ENCODE results near the gene FHL3. TPM values are rescaled to one million over a fixed set of nuclear protein-coding genes. Genes with fewer than 3 reads are reported as not detected.

Gene FHL3
- total RNA-seq, 1 donor, result 25.5 TPM

DNA sequence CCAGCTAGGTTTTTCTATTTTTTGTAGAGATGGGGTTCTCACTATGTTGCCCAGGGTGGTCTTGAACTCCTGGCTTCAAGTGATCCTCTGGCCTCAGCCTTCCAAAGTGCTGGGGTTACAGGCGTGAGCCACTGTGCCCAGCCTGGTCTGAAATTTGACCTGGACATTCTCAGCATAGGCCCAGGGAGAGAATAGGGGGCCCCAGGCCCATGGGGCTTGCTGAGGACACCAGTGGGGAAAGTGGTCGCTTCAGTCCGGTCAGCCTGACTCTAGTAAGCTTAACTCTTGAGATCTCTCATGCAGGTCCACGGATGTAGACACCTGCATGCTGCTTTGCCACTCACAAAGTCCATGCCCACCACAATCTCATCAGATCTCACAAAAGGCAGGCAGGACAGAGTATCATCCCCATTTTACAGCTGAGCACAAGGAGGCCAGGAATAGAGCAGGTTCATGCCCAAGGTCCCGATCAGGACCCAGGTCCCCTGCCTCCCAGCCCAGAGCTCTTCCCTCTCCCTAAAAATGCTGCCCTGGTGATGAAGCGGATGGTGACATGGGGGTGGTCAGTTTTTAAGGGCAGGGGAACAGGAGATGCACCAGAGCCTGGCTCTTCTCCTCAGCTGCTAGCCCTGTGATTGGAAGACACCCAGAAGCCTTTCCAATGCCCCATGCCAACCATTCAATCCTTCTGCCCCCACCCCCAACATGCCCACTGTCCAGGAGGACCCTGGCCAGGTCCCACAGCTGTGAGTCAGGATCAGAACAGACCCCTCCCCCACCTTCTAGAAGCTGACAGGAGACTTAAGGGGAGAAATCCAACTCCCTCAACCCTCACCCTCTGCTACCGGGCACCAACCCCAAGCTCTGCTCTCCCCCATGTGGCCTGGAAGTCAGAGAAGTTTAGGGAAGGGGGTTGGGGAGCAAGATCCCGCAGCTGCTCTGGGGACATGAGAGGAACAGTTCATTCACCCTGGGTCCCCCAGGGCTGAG lies 1.8 kb downstream of the FHL3 start:
- peak; percentile 50 for DNase-seq (ENCODE audit: low read depth)
- TF ChIP-seq, protein P1, sequence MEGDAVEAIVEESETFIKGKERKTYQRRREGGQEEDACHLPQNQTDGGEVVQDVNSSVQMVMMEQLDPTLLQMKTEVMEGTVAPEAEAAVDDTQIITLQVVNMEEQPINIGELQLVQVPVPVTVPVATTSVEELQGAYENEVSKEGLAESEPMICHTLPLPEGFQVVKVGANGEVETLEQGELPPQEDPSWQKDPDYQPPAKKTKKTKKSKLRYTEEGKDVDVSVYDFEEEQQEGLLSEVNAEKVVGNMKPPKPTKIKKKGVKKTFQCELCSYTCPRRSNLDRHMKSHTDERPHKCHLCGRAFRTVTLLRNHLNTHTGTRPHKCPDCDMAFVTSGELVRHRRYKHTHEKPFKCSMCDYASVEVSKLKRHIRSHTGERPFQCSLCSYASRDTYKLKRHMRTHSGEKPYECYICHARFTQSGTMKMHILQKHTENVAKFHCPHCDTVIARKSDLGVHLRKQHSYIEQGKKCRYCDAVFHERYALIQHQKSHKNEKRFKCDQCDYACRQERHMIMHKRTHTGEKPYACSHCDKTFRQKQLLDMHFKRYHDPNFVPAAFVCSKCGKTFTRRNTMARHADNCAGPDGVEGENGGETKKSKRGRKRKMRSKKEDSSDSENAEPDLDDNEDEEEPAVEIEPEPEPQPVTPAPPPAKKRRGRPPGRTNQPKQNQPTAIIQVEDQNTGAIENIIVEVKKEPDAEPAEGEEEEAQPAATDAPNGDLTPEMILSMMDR (IDR thresholded peaks at IDR 0.05; ENCODE audit: insufficient read depth, low read depth, low read length), result no peak
- peak overlapping the region; percentile 88 for H3K4me3 ChIP-seq (ENCODE audit: low read depth, low read length)

DNA sequence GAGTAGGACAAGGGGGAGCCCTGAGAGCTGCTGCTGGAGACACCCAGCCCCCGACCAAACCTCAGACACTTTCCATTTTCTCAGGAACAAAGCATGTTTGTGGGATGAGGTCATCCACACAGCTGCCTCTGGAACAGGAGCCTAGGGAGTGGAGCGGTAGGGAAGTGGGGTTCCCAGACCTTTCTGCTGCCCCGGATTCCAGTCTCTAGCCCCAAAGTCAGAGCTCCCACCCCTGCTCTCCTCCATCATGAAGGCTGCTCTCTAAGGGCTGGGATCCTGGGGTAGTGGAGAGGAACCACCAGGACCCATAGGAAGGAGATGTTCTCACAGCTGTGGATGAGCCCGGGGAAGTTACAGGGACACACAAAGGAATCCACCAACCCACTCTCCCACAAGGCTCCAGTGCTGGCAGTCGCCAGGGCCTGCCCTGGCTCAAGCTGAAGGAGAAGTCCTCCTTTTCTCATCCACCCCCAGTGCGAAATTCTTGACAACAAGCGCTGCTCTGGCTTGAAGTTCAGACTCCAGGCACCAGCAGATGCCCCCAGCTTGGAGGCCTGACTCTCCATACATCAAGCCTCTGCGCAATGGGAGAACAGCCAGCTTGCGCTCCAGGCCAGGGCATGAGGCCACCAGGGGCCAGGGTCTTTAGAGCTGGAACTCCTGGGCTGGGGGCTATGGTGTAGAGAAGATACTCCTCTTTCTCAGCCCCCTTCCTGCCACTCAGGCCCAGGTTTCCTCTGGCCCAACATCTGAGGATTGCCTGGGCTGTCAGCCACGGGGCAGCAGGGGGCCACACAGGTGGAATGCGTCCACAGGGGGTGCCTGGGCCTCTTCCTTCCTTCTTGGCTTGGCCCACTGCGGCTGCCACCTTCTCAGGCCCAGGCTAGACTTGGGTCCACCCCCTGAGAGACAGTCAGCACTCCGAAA lies 4.5 kb downstream of the FHL3 start:
- H3K4me3 ChIP-seq (ENCODE audit: low read depth, low read length), result peak overlapping the region; percentile 33
- TF ChIP-seq, protein P1 (IDR thresholded peaks at IDR 0.05; ENCODE audit: insufficient read depth, low read depth, low read length), result no peak
- peak; percentile 87 for DNase-seq (ENCODE audit: low read depth)

DNA sequence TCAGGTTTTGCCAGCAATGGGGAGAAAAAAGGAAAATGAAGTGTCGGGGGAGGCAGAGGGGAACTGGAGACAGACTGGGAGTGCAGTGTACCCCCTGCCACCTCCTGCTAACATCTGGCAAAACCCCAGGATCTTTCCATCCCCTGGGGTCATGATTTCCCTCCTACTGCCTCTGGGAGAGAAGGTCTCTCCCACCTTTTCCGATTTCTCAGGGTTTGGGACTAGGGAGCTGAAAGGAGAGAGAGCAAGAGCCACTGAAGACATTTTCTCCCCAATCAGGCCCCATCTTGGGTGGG lies 5.1 kb downstream of the FHL3 start:
- H3K4me3 ChIP-seq (ENCODE audit: low read depth, low read length), result peak overlapping the region; percentile 33
- no peak for DNase-seq (ENCODE audit: low read depth)

GRCh38 chr1:37999430-38000232 lies 5.7 kb downstream of the FHL3 start:
- DNase-seq (ENCODE audit: low read depth), result peak; percentile 89
- TF ChIP-seq, protein P1 (IDR thresholded peaks at IDR 0.05; ENCODE audit: insufficient read depth, low read depth, low read length), result no peak
- peak overlapping the region; percentile 33 for H3K4me3 ChIP-seq (ENCODE audit: low read depth, low read length)

More for the DNA sequence above, 5.1 kb downstream of the FHL3 start:
- TF ChIP-seq, protein P1 (IDR thresholded peaks at IDR 0.05; ENCODE audit: insufficient read depth, low read depth, low read length), result no peak

- DNase-seq (ENCODE audit: low read depth), result no peak
- TF ChIP-seq, protein P1 (IDR thresholded peaks at IDR 0.05; ENCODE audit: insufficient read depth, low read depth, low read length), result no peak
- H3K4me3 ChIP-seq (ENCODE audit: low read depth, low read length), result no peak overlapping the region
These were observed 6.3 kb downstream of the FHL3 start for GRCh38 chr1:37998913-37999429.

Measured in fibroblast of villous mesenchyme (primary cell).